IMR-90 (cell line): ENCODE measurements around the gene NAGLU.

Experiments used
- CEBPB ChIP-seq: IDR thresholded peaks from 2 replicates; pipeline ENCODE4 v1.6.1; 2012; ENCODE audit warnings: low read depth, low read length, improper control_type of control experiment
- CHD1 ChIP-seq: IDR thresholded peaks from 2 replicates; pipeline ENCODE4 v1.6.1; 2012; ENCODE audit warnings: low read depth, low read length, improper control_type of control experiment
- CTCF ChIP-seq: conservative IDR thresholded peaks from 2 replicates; pipeline ENCODE4 v1.5.1; 2012; ENCODE audit warnings: mild to moderate bottlenecking, low read depth, low read length, improper control_type of control experiment
- ELK1 ChIP-seq: fragments of 150-350 bp; IDR thresholded peaks from 2 replicates; pipeline ENCODE4 v1.6.1; 2016; ENCODE audit warnings: low read depth, mild to moderate bottlenecking, low read length, moderate library complexity, borderline replicate concordance
- FOS ChIP-seq: fragments of 150-350 bp; IDR thresholded peaks from 2 replicates; pipeline ENCODE4 v1.6.1; 2016; ENCODE audit warnings: low read depth, low read length
- MAFK ChIP-seq: IDR thresholded peaks from 2 replicates; pipeline ENCODE4 v1.6.1; 2012; ENCODE audit warnings: low read depth, low read length, improper control_type of control experiment
- MAZ ChIP-seq: IDR thresholded peaks from 2 replicates; pipeline ENCODE4 v1.6.1; 2012; ENCODE audit warnings: low read depth, mild to moderate bottlenecking, low read length, improper control_type of control experiment, moderate library complexity, borderline replicate concordance
- MXI1 ChIP-seq: IDR thresholded peaks from 2 replicates; pipeline ENCODE4 v1.6.1; 2012; ENCODE audit warnings: low read depth, mild to moderate bottlenecking, low read length, moderate library complexity, borderline replicate concordance
- POLR2A ChIP-seq: IDR thresholded peaks from 2 replicates; pipeline ENCODE4 v1.6.1; 2012; ENCODE audit warnings: mild to moderate bottlenecking, low read depth, low read length
- SMC3 ChIP-seq: fragments of 150-350 bp; IDR thresholded peaks from 2 replicates; pipeline ENCODE4 v1.6.1; 2016; ENCODE audit warnings: low read depth, mild to moderate bottlenecking, antibody characterized with exemption, low read length, moderate library complexity

- TF ChIP-seq CEBPB, result no peak
- no peak for TF ChIP-seq CTCF
- TF ChIP-seq POLR2A, result no peak
- TF ChIP-seq ELK1, result no peak
- TF ChIP-seq MAFK, result no peak
- TF ChIP-seq CHD1, result no peak
- TF ChIP-seq SMC3, result no peak
- TF ChIP-seq MXI1, result no peak
- no peak for TF ChIP-seq FOS
- TF ChIP-seq MAZ, result no peak
These were observed 49.3 kb downstream of the NAGLU start for GRCh38 chr17:42585353-42585752.
